ENCODE data around the gene EPC1. TPM values are rescaled to one million over a fixed set of nuclear protein-coding genes. Genes with fewer than 3 reads are reported as not detected.

EPC1 gene
- total and polyA plus RNA-seq, 9 of the 15 experiments (the other 6 are each of a cell fraction or from before 2014, with no cell fraction given), result 7.0 to 43.6 (median 16.1) TPM

DNA sequence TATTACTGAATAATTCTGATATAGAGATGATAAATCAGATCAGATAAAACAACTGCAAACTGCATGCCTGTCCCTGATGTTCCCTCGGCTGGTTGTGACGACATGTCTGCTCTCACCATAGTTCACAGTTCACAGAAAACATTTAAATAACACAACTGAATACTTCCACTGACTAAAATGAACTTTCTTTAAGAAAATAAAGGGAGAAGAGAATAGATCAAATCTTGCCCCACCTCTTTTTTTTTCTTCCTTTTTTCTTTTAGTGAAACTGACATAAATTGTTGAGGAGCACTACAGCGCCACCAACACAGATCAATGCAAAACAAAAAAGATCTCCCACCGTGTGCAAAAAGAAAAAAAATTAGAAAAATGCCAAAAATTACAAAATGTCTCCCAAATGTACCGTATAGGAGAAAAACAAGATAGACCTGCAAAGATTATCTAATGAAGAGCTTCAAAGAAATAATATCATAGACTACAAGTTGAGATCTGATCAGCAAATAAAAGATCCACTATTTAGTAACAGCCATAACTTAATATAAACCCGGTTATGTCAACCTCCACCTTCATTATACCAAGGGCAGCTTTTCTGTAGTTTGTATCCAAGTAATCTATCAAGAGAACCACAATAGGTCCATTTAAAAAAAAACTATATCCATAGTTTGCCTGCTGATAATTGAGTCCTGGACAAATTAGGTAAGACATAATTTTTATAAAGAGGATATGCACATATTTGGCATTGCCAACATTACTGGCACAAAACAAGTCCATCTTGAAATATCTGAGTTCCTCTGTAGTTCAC, 30.7 kb upstream of the EPC1 start (continued):
- TF ChIP-seq JUND (IDR thresholded peaks at IDR 0.05; ENCODE audit: borderline replicate concordance, low read depth, low read length), result no peak
- TF ChIP-seq JUND (tag; IDR thresholded peaks at IDR 0.05; ENCODE audit: borderline replicate concordance, low read depth, low read length), result no peak
- no peak for TF ChIP-seq NR3C1 (CRISPR knock-in tag; IDR thresholded peaks at IDR 0.05)
- TF ChIP-seq ZNF318 (IDR thresholded peaks at IDR 0.05; ENCODE audit: borderline replicate concordance in 1 of 2, low read depth in 1 of 2), result no peak
- TF ChIP-seq ARHGAP35 (IDR thresholded peaks at IDR 0.05; ENCODE audit: partially characterized antibody), result no peak
- TF ChIP-seq, protein P1, sequence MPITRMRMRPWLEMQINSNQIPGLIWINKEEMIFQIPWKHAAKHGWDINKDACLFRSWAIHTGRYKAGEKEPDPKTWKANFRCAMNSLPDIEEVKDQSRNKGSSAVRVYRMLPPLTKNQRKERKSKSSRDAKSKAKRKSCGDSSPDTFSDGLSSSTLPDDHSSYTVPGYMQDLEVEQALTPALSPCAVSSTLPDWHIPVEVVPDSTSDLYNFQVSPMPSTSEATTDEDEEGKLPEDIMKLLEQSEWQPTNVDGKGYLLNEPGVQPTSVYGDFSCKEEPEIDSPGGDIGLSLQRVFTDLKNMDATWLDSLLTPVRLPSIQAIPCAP (CRISPR knock-in tag; IDR thresholded peaks at IDR 0.05; ENCODE audit: borderline replicate concordance), result no peak
- no peak for TF ChIP-seq ETV1 (tag; conservative IDR thresholded peaks at IDR 0.05; ENCODE audit: low read depth)
- TF ChIP-seq ZBED1 (IDR thresholded peaks at IDR 0.05), result no peak
- no peak for TF ChIP-seq MEF2D (tag; conservative IDR thresholded peaks at IDR 0.05; ENCODE audit: low read depth)
- no peak for TF ChIP-seq CHCHD3 (CRISPR knock-in tag; IDR thresholded peaks at IDR 0.05)
- no peak for TF ChIP-seq FOXA1 (IDR thresholded peaks at IDR 0.05; ENCODE audit: borderline replicate concordance)
- no peak for TF ChIP-seq ZC3H11A (IDR thresholded peaks at IDR 0.05; ENCODE audit: low read depth, low read length)
- peak; percentile 12 for TF ChIP-seq TAF9B (IDR thresholded peaks at IDR 0.05; ENCODE audit: partially characterized antibody)
- no peak for TF ChIP-seq CCNT2 (IDR thresholded peaks at IDR 0.05; ENCODE audit: borderline replicate concordance, extremely low read depth, insufficient read length, low read depth, low read length)
- TF ChIP-seq AFF4 (CRISPR knock-in tag; IDR thresholded peaks at IDR 0.05), result no peak

All from K562 (cell line).